Esophagus muscularis mucosa (tissue), 4 donors: ENCODE data around the gene SNX19. TPM values are rescaled to one million over a fixed set of nuclear protein-coding genes. Genes with fewer than 3 reads are reported as not detected.

ENCODE experiments used
- DNase-seq: peaks from one replicate; pipeline ENCODE4 v3.0.0-alpha.2; 2017; ENCODE audit errors: extremely low spot score
- H3K27ac ChIP-seq, 4 donors: fragments of 200-600 bp; sonication (generic); replicated peaks in 1 of 4; 1 replicate in 3 of 4; 2 replicates in 1 of 4; pipeline ENCODE4 v1.5.1; 2016 to 2019; ENCODE audit warnings: mild to moderate bottlenecking in 1 of 4
- H3K27me3 ChIP-seq, 4 donors: fragments of 200-600 bp; sonication (generic); one replicate each; pipeline versions ENCODE4 v1.5.1 to v1.6.0; 2016 to 2019
- H3K36me3 ChIP-seq, 4 donors: fragments of 200-600 bp; sonication (generic); one replicate each; pipeline ENCODE4 v1.5.1; 2016 to 2019
- H3K4me1 ChIP-seq, 4 donors: fragments of 200-600 bp; sonication (generic); one replicate each; pipeline ENCODE4 v1.5.1; 2016 to 2019
- H3K4me3 ChIP-seq, 4 donors: fragments of 200-600 bp; sonication (generic); 1 replicate in 2 of 4; 2 replicates in 2 of 4; pipeline ENCODE4 v1.5.1; 2016 to 2019; ENCODE audit warnings: mild to moderate bottlenecking in 4 of 4, moderate library complexity in 1 of 4
- H3K9me3 ChIP-seq, 4 donors: fragments of 200-600 bp; sonication (generic); 1 replicate in 3 of 4; 2 replicates in 1 of 4; pipeline ENCODE4 v1.5.1; 2016 to 2019
- EP300 ChIP-seq: sonication (generic); formaldehyde crosslinking; IDR thresholded peaks from one replicate; pipeline ENCODE4 v1.6.1; 2017; ENCODE audit warnings: antibody characterized with exemption
- POLR2A ChIP-seq: fragments of 450-650 bp; IDR thresholded peaks from one replicate; pipeline ENCODE4 v1.6.1; 2017; ENCODE audit warnings: antibody characterized with exemption, moderate library complexity, mild to moderate bottlenecking, low read depth
- POLR2AphosphoS5 ChIP-seq, 2 donors: sonication (generic); formaldehyde crosslinking; IDR thresholded peaks; one replicate each; pipeline ENCODE4 v1.6.1; 2017; ENCODE audit warnings: antibody characterized with exemption in 2 of 2
- WGBS: methylation state at CpG from one replicate; pipeline ENCODE4 v1.1.5; 2018; 5-methylcytosine and 5-hydroxymethylcytosine counted together
- intact Hi-C: fragments of 100-400 bp; cut with DNase I; formaldehyde crosslinking; loops from one replicate; pipeline ENCODE4 v1.15.1; 2023
- total RNA-seq, 4 donors: library from RNA; depleted of rRNA; stranded (reverse); fragments of >200 nt; gene quantifications; one replicate each; pipeline versions ENCODE4 v1.1.0 to v1.2.1, GENCODE V29; 2016
- TF ChIP-seq, protein P1 (sequence below), 3 experiments: fragments of 200-600 bp in 2 of 3; fragments of 450-650 bp in 1 of 3; sonication (generic) in 2 of 3; IDR thresholded peaks; one replicate each; pipeline ENCODE4 v1.5.1; 2017 to 2019; ENCODE audit warnings: antibody characterized with exemption in 3 of 3, mild to moderate bottlenecking in 2 of 3, moderate library complexity in 1 of 3

SNX19 gene
- total RNA-seq, 4 donors from 2014 or later: 87.6 to 118 (median 95.8) TPM

DNA sequence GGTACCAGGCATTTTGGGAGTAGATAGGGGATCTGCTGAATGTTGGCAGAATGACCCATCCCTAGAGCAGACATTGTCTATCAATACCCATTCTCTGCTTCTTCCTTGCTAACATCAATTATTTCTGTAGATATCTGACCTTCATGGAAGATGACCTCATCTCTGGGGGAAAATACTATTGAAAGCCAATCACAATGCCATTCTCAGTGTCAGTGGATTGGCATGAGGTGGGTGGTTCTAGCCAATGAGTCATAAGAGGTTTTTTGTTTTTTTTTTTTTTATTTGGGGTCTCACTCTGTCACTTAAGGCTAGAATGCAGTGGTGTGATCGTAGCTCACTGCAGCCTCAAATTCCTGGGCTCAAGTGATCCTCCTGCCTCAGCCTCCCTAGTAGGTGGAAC is 42.5 kb downstream of the SNX19 start:
- peaks cover 28 to 79% (median 52%) of the 10 kb centered on the region in 4 donors for H3K36me3 ChIP-seq
- no peak overlapping the region for H3K27ac ChIP-seq
- 95% methylated on average over 1 of the region's 1 CpG for WGBS

DNA sequence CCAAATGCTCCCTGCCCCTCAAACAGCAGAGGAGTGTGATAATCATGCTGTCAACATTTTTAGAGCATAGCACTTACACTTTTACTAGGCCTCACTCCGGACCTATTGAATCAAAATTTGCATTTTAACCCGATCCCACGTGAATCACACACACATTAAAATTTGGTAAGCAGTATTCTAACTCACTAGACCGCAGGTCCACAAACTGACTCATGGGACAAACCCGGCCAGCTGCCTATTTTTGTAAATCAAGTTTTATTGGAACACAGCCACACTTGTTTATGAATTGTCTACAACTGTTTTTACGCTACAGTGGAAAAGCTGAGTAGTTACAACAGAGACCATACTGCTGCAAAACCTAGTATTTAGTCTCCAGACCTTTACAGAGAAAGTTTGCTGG is 43.3 kb downstream of the SNX19 start:
- WGBS: 81% methylated on average over 6 of the region's 6 CpGs
- intact Hi-C loops: no loop called here
- Histone ChIP-seq H3K4me3 (no peak overlapping the region), H3K9me3 (no peaks in the 10 kb centered on the region), H3K36me3 (peaks cover 21 to 74% (median 45%) of the 10 kb centered on the region in 4 donors), H3K27me3 (no peaks in the 10 kb centered on the region), H3K4me1 (peaks cover 26 to 40% (median 33%) of the 10 kb centered on the region in 4 donors), H3K27ac (peak overlapping the region; percentile 12 to 60 (median 40))
- no peak for DNase-seq
- TF ChIP-seq POLR2A (no peak), EP300 (no peak), POLR2AphosphoS5 (IDR thresholded peaks at IDR 0.05) (no peak)
- TF ChIP-seq, protein P1, sequence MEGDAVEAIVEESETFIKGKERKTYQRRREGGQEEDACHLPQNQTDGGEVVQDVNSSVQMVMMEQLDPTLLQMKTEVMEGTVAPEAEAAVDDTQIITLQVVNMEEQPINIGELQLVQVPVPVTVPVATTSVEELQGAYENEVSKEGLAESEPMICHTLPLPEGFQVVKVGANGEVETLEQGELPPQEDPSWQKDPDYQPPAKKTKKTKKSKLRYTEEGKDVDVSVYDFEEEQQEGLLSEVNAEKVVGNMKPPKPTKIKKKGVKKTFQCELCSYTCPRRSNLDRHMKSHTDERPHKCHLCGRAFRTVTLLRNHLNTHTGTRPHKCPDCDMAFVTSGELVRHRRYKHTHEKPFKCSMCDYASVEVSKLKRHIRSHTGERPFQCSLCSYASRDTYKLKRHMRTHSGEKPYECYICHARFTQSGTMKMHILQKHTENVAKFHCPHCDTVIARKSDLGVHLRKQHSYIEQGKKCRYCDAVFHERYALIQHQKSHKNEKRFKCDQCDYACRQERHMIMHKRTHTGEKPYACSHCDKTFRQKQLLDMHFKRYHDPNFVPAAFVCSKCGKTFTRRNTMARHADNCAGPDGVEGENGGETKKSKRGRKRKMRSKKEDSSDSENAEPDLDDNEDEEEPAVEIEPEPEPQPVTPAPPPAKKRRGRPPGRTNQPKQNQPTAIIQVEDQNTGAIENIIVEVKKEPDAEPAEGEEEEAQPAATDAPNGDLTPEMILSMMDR (IDR thresholded peaks at IDR 0.05): no peak

More for the DNA sequence above, 42.5 kb downstream of the SNX19 start:
- H3K27me3 ChIP-seq: no peaks in the 10 kb centered on the region
- no peaks in the 10 kb centered on the region for H3K9me3 ChIP-seq
- H3K4me3 ChIP-seq: no peak overlapping the region
- DNase-seq: no peak
- peaks cover 33 to 45% (median 37%) of the 10 kb centered on the region in 4 donors for H3K4me1 ChIP-seq
- no peak for TF ChIP-seq EP300
- TF ChIP-seq, protein P1 (IDR thresholded peaks at IDR 0.05): no peak
- intact Hi-C loops: no loop called here

DNA sequence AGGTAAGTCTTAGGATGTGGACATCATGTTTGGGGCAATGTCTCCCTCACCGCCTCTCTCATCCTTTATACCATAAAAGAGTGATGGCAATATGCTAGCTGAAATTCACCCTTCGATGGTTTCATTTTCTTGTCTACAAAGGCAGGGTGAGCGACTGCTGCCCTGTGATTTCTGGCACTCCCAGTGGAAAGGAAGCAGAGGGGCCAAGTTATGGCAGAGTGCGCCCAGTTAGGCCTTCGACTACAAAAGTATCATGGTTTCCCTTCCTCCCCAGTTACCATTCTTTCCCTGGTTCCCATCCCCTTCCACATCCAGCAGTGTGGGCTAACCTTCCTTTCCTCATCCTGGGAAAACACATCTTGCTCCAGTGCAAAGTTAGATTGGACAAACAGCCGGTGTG is 43.8 kb downstream of the SNX19 start:
- DNase-seq: no peak
- Histone ChIP-seq H3K27ac (peak overlapping the region; percentile 12 to 60 (median 40)), H3K36me3 (peaks cover 17 to 69% (median 40%) of the 10 kb centered on the region in 4 donors), H3K27me3 (no peaks in the 10 kb centered on the region), H3K9me3 (no peaks in the 10 kb centered on the region), H3K4me1 (peaks cover 24 to 36% (median 30%) of the 10 kb centered on the region in 4 donors), H3K4me3 (no peak overlapping the region)
- intact Hi-C loops: no loop called here
- WGBS: 90% methylated on average over 6 of the region's 6 CpGs
- no peak for TF ChIP-seq EP300
- TF ChIP-seq, protein P1 (IDR thresholded peaks at IDR 0.05): no peak
- no peak for TF ChIP-seq POLR2AphosphoS5 (IDR thresholded peaks at IDR 0.05)
- TF ChIP-seq POLR2A: no peak

DNA sequence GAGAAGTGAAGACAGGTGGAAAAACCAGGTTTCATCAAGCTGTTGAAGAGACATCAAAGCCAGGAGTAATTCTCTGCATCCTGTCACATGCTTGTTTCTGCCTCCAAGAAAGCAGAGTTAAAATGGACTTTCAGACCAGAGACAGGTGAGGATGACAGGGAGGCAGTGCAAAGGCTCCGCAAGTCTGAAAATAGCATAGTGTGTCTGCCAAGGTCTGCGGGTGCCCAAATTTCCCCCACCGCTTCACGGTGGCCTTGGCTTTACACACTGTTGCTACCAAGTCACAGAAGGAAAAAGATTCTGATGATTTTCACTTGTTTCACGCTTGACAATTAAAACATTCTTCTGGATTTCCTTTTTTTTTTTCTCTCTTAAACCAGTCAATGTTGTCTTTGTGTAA is 44.2 kb downstream of the SNX19 start:
- Histone ChIP-seq H3K36me3 (peaks cover 13 to 65% (median 36%) of the 10 kb centered on the region in 4 donors), H3K4me1 (peaks cover 24 to 36% (median 28%) of the 10 kb centered on the region in 4 donors), H3K27me3 (no peaks in the 10 kb centered on the region), H3K4me3 (no peak overlapping the region), H3K9me3 (no peaks in the 10 kb centered on the region), H3K27ac (peak overlapping the region; percentile 12 to 60 (median 40))
- intact Hi-C loops: no loop called here
- no peak for DNase-seq
- TF ChIP-seq POLR2AphosphoS5 (IDR thresholded peaks at IDR 0.05): no peak
- WGBS: 61% methylated on average over 5 of the region's 5 CpGs

DNA sequence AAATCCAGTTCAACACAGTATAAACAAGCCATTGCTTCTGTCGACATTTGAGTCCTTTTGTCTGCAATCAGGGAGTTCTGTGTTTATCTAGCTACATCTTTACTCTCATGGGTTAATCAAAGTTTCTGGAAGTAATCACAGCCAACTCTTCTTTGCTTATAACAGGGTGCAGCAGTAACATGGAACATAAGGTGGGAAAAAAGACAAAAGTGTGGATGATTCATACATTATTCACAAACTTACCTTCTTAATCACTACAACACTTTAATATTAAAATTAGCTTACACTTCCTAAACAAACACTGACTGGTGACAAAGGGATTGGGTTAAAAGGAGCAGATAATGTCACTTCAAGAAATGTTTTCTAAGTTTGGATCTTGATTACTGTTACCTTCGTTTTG is 44.7 kb downstream of the SNX19 start:
- intact Hi-C loops: no loop called here
- DNase-seq: no peak
- Histone ChIP-seq H3K27me3 (no peaks in the 10 kb centered on the region), H3K9me3 (no peaks in the 10 kb centered on the region), H3K4me3 (no peak overlapping the region), H3K27ac (peak overlapping the region in 3 of 4 donors; percentile 12 to 60 (median 46)), H3K4me1 (peaks cover 25 to 37% (median 28%) of the 10 kb centered on the region in 4 donors), H3K36me3 (peaks cover 8 to 60% (median 31%) of the 10 kb centered on the region in 4 donors)
- no peak for TF ChIP-seq POLR2A
- TF ChIP-seq, protein P1 (IDR thresholded peaks at IDR 0.05): no peak
- no peak for TF ChIP-seq EP300
- TF ChIP-seq POLR2AphosphoS5 (IDR thresholded peaks at IDR 0.05): no peak
- WGBS: 50% methylated on average over 2 of the region's 2 CpGs
